Measurements from ENCODE around the gene KCNIP4.

- TF ChIP-seq POLR2A (IDR thresholded peaks at IDR 0.05) (no peak), CTCF (IDR thresholded peaks at IDR 0.05) (no peak)
These were observed 412.7 kb downstream of the KCNIP4 start for GRCh38 chr4:21535898-21536297.
